SK-N-SH (cell line): Measurements from ENCODE around the gene EXOC2.

Experiments
- FOXJ3 ChIP-seq: sonication (generic); formaldehyde crosslinking; IDR thresholded peaks from 2 replicates; pipeline ENCODE4 v1.5.1; 2020; ENCODE audit warnings: mild to moderate bottlenecking, missing genetic modification reagents
- JUND ChIP-seq: IDR thresholded peaks from 2 replicates; pipeline ENCODE4 v1.4.0; 2012
- MAX ChIP-seq: IDR thresholded peaks from 2 replicates; pipeline ENCODE4 v1.4.0; 2012; ENCODE audit warnings: low read depth
- MXI1 ChIP-seq: IDR thresholded peaks from 2 replicates; pipeline ENCODE4 v1.6.1; 2012; ENCODE audit warnings: mild to moderate bottlenecking, low read depth, low read length, improper control_type of control experiment
- POLR2AphosphoS5 ChIP-seq: IDR thresholded peaks from 2 replicates; pipeline ENCODE4 v1.6.1; 2012; ENCODE audit warnings: low read depth, low read length
- RAD21 ChIP-seq: IDR thresholded peaks from 2 replicates; pipeline ENCODE4 v1.6.1; 2012; ENCODE audit warnings: mild to moderate bottlenecking, low read length
- REST ChIP-seq: IDR thresholded peaks from 2 replicates; pipeline ENCODE4 v1.6.1; 2012; ENCODE audit warnings: mild to moderate bottlenecking, low read depth, low read length, moderate library complexity
- SIN3A ChIP-seq: IDR thresholded peaks from 2 replicates; pipeline ENCODE4 v1.6.1; 2012; ENCODE audit warnings: low read depth, mild to moderate bottlenecking, low read length, moderate library complexity, borderline replicate concordance
- TCF12 ChIP-seq: IDR thresholded peaks from 2 replicates; pipeline ENCODE4 v1.4.0; 2012
- TF ChIP-seq, protein P1 (sequence below): fragments of 200-600 bp; sonication (generic); IDR thresholded peaks from 2 replicates; pipeline ENCODE4 v1.6.1; 2017; ENCODE audit warnings: antibody characterized with exemption, mild to moderate bottlenecking, moderate library complexity

- TF ChIP-seq TCF12 (no peak), RAD21 (no peak), REST (no peak), JUND (no peak), FOXJ3 (CRISPR knock-in tag) (no peak), POLR2AphosphoS5 (no peak), MAX (no peak), MXI1 (no peak), SIN3A (no peak)
- TF ChIP-seq, protein P1, sequence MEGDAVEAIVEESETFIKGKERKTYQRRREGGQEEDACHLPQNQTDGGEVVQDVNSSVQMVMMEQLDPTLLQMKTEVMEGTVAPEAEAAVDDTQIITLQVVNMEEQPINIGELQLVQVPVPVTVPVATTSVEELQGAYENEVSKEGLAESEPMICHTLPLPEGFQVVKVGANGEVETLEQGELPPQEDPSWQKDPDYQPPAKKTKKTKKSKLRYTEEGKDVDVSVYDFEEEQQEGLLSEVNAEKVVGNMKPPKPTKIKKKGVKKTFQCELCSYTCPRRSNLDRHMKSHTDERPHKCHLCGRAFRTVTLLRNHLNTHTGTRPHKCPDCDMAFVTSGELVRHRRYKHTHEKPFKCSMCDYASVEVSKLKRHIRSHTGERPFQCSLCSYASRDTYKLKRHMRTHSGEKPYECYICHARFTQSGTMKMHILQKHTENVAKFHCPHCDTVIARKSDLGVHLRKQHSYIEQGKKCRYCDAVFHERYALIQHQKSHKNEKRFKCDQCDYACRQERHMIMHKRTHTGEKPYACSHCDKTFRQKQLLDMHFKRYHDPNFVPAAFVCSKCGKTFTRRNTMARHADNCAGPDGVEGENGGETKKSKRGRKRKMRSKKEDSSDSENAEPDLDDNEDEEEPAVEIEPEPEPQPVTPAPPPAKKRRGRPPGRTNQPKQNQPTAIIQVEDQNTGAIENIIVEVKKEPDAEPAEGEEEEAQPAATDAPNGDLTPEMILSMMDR = no peak
These were observed 251.6 kb downstream of the EXOC2 start for GRCh38 chr6:441126-441920.
